Ovary (tissue), 9 donors: ENCODE results near the gene MT3. TPM values are rescaled to one million over a fixed set of nuclear protein-coding genes. Genes with fewer than 3 reads are reported as not detected.

Experiments
- DNase-seq, 5 donors: peaks; one replicate each; pipeline ENCODE4 v3.0.0-alpha.2; 2019 to 2020
- H3K27ac ChIP-seq, 2 donors: fragments of 200-600 bp; one replicate each; pipeline versions ENCODE4 v1.5.1 to v1.8.0; 2019 to 2022
- H3K27me3 ChIP-seq: fragments of 200-600 bp; one replicate; pipeline ENCODE4 v1.8.0; 2022
- H3K36me3 ChIP-seq: fragments of 200-600 bp; sonication (generic); one replicate; pipeline ENCODE4 v1.5.1; 2019
- H3K4me1 ChIP-seq: one replicate; pipeline ENCODE4 v1.8.1; 2013; ENCODE audit warnings: mild to moderate bottlenecking, moderate library complexity; ENCODE audit not compliant: insufficient read depth
- H3K4me3 ChIP-seq: fragments of 200-600 bp; sonication (generic); one replicate; pipeline ENCODE4 v1.5.1; 2017
- H3K9me3 ChIP-seq, 2 donors: fragments of 200-600 bp in 1 of 2; sonication (generic) in 1 of 2; one replicate each; pipeline versions ENCODE4 v1.5.1 to v1.8.1; 2013 to 2019; ENCODE audit warnings: mild to moderate bottlenecking in 1 of 2, moderate library complexity in 1 of 2
- EP300 ChIP-seq: sonication (generic); formaldehyde crosslinking; IDR thresholded peaks from one replicate; pipeline ENCODE4 v1.6.1; 2017; ENCODE audit warnings: antibody characterized with exemption
- POLR2A ChIP-seq: fragments of 450-650 bp; IDR thresholded peaks from one replicate; pipeline ENCODE4 v1.6.1; 2017; ENCODE audit warnings: antibody characterized with exemption, mild to moderate bottlenecking, moderate library complexity
- WGBS, 3 donors: extraction: QIAGEN DNeasy Blood & Tissue Kit in 1 of 3; methylation state at CpG; one replicate each; pipeline versions ENCODE4 v1.1.5 to v1.1.7; 2013 to 2017; 5-methylcytosine and 5-hydroxymethylcytosine counted together
- intact Hi-C, 4 donors: fragments of 100-400 bp; cut with DNase I; formaldehyde crosslinking; loops; one replicate each; pipeline versions ENCODE4 v1.11.0 to v1.15.1; 2022 to 2023
- polyA plus RNA-seq, 2 donors: library from polyadenylated mRNA; stranded (reverse); fragments of 200-250 nt in 1 of 2; fragments of 350-450 nt in 1 of 2; fragmentation: Illumina TruSeq in 1 of 2; extraction: RNeasy Lipid Tissue Mini Kit (QIAGEN cat#74804) in 1 of 2; gene quantifications; one replicate each; pipeline ENCODE4 v1.2.3, GENCODE V29; 2013 to 2014
- total RNA-seq, 7 donors: library from RNA; depleted of rRNA in 2 of 7; stranded (reverse); fragments of >200 nt in 2 of 7; fragmentation: NEBNext Ultra II Directional in 3 of 7; extraction: Animal tissue kit (Norgen Biotek cat#: 25700) in 3 of 7; gene quantifications; one replicate each; pipeline versions ENCODE4 v1.1.0 to v1.2.4, GENCODE V29; 2016 to 2023
- TF ChIP-seq, protein P1 (sequence below), 3 donors: fragments of 450-650 bp in 2 of 3; fragments of 200-600 bp in 1 of 3; IDR thresholded peaks; one replicate each; pipeline versions ENCODE4 v1.5.1 to v1.8.0; 2016 to 2022; ENCODE audit warnings: antibody characterized with exemption in 3 of 3, mild to moderate bottlenecking in 1 of 3
- donor health status: DM: no; HTN: no; CAD: no; lungs with moderate emphysema.
- donor health status: DM: no; HTN: no; CAD: no.
- donor health status: Bipolar disorder and iron deficiency.
- donor health status: DM: yes; HTN: yes; CAD: no.
- donor health status: DM: no; HTN: no; CAD: no.
- donor health status: DM: yes; HTN: yes; CAD: no.

The MT3 gene
- total and polyA plus RNA-seq, 9 donors, result 0.53 to 4.8 (median 1.4) TPM; not detected in 3

- H3K4me3 ChIP-seq, result no peak overlapping the region
- no peaks in the 10 kb centered on the region for H3K27me3 ChIP-seq
- no peak overlapping the region for H3K27ac ChIP-seq
- TF ChIP-seq, protein P1, sequence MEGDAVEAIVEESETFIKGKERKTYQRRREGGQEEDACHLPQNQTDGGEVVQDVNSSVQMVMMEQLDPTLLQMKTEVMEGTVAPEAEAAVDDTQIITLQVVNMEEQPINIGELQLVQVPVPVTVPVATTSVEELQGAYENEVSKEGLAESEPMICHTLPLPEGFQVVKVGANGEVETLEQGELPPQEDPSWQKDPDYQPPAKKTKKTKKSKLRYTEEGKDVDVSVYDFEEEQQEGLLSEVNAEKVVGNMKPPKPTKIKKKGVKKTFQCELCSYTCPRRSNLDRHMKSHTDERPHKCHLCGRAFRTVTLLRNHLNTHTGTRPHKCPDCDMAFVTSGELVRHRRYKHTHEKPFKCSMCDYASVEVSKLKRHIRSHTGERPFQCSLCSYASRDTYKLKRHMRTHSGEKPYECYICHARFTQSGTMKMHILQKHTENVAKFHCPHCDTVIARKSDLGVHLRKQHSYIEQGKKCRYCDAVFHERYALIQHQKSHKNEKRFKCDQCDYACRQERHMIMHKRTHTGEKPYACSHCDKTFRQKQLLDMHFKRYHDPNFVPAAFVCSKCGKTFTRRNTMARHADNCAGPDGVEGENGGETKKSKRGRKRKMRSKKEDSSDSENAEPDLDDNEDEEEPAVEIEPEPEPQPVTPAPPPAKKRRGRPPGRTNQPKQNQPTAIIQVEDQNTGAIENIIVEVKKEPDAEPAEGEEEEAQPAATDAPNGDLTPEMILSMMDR (IDR thresholded peaks at IDR 0.05), result no peak
- TF ChIP-seq POLR2A (no peak), EP300 (no peak)
- no peak for DNase-seq
- intact Hi-C loops, result no loop called here
- H3K36me3 ChIP-seq, result no peaks in the 10 kb centered on the region
- H3K4me1 ChIP-seq, result peaks cover 16% of the 10 kb centered on the region
- no peaks in the 10 kb centered on the region for H3K9me3 ChIP-seq
Measured at GRCh38 chr16:56614549-56614991, 25.2 kb downstream of the MT3 start.

DNA sequence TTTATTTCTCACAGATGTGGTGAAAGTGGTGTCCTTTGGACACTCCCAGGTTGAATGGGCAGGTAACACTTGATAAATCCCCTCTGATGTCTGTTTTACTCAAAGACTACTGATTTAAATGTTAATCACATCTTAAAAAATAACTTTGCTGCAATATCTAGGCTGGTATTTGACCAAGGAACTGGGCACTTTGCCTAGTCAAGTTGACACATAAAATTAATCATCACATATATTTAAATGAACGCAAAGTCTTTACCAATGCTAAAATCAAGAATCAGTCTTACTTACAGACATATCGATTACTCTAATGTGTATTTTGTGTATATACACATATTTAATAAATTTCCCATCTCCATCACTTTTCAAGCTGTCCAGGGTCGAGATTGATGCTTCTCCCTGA is 26.0 kb downstream of the MT3 start:
- Histone ChIP-seq H3K36me3 (no peaks in the 10 kb centered on the region), H3K4me3 (no peak overlapping the region), H3K9me3 (no peaks in the 10 kb centered on the region), H3K27me3 (no peaks in the 10 kb centered on the region), H3K27ac (no peak overlapping the region), H3K4me1 (peaks cover 11% of the 10 kb centered on the region)
- intact Hi-C loops, result no loop called here
- no peak for DNase-seq
- WGBS, 3 donors, result 92 to 93% (median 93%) methylated on average over 3 of the region's 3 CpGs
- TF ChIP-seq, protein P1 (IDR thresholded peaks at IDR 0.05), result no peak
- TF ChIP-seq POLR2A (no peak), EP300 (no peak)

DNA sequence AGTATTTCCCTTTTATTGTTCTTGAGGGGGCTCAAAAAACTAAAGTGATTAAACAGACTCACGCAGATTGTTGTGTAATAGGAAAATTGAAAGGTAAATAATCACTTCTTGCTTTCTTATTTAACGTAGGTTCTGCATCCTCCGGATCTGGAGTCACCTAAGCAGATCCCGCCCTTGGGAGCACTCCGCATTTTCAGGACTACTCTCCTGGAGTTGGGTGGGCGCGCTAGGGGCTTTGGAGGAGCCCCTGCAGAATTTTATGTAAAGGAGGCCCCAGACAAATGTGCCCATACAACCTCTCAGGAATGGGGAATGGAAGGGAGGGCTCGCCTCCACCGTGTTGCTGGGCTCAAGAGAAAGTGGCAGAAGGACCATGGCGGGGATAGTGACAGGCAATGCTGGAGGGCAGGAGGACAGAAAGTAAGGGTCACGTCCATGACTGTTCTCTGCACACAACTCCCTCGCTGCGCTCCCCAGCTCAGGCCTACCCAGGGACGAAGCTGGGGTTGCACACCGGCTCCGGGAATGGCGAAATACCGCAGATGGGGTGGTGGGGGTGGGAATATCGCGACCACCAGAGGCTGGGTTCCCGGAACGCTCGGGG is 27.4 kb downstream of the MT3 start:
- Histone ChIP-seq H3K4me1 (peaks cover 2% of the 10 kb centered on the region), H3K36me3 (no peaks in the 10 kb centered on the region), H3K27ac (no peak overlapping the region), H3K4me3 (peak overlapping the region; percentile 7), H3K27me3 (no peaks in the 10 kb centered on the region), H3K9me3 (no peaks in the 10 kb centered on the region)
- WGBS, 3 donors, result 53 to 59% (median 58%) methylated on average over 23 of the region's 23 CpGs
- DNase-seq, result no peak
- TF ChIP-seq EP300 (no peak), POLR2A (no peak)
- TF ChIP-seq, protein P1 (IDR thresholded peaks at IDR 0.05), result no peak
- intact Hi-C loops, result no loop called here

- TF ChIP-seq EP300 (no peak), POLR2A (no peak)
- TF ChIP-seq, protein P1 (IDR thresholded peaks at IDR 0.05), result no peak
- H3K4me3 ChIP-seq, result peak overlapping the region; percentile 7
- no peaks in the 10 kb centered on the region for H3K36me3 ChIP-seq
- peaks cover 2% of the 10 kb centered on the region for H3K4me1 ChIP-seq
- WGBS, 3 donors, result 2 to 3% (median 2%) methylated on average over 38 to 40 of the region's 41 CpGs
- H3K9me3 ChIP-seq, result no peaks in the 10 kb centered on the region
- no peaks in the 10 kb centered on the region for H3K27me3 ChIP-seq
- H3K27ac ChIP-seq, result no peak overlapping the region
- DNase-seq, result peak; percentile 70 to 85 (median 76)
- intact Hi-C loops, result no loop called here
Measured at GRCh38 chr16:56617212-56618085, 28.1 kb downstream of the MT3 start.
